Temporal lobe (tissue), 1 donor: Measurements from ENCODE around the gene SMLR1. TPM values are rescaled to one million over a fixed set of nuclear protein-coding genes. Genes with fewer than 3 reads are reported as not detected.

Experiments used
- total RNA-seq: library from RNA; depleted of rRNA; stranded (reverse); fragments of >200 nt; gene quantifications from one replicate; pipeline ENCODE4 v1.2.3, GENCODE V29; 2014

SMLR1 gene
- total RNA-seq, 1 donor from 2014 or later = not detected

Other genes starting within 250 kb of the SMLR1 start
- gene EPB41L2, start 235.8 kb downstream of the SMLR1 start, total RNA-seq = 50.6 TPM